Lung (tissue), 12 donors: Measurements from ENCODE around the gene PDCD7. TPM values are rescaled to one million over a fixed set of nuclear protein-coding genes. Genes with fewer than 3 reads are reported as not detected.

Source experiments
- ATAC-seq: fragments of 200-7000 bp; cut with Tn5 transposase; one replicate; pipeline ENCODE4 v1.9.1; 2020; ENCODE audit warnings: moderate number of reproducible peaks; ENCODE audit not compliant: insufficient read depth, low FRiP score
- DNase-seq, 3 donors: peaks; one replicate each; pipeline ENCODE4 v3.0.0-alpha.2; 2013 to 2017
- H3K27ac ChIP-seq, 2 donors: one replicate each; pipeline ENCODE4 v1.5.1; 2013; ENCODE audit warnings: mild to moderate bottlenecking in 2 of 2, moderate library complexity in 2 of 2, control low read depth in 1 of 2, inconsistent platforms in 1 of 2, low read depth in 1 of 2, low read length in 1 of 2
- H3K27me3 ChIP-seq, 3 donors: one replicate each; pipeline ENCODE4 v1.5.1; 2013; ENCODE audit warnings: low read length in 2 of 3; ENCODE audit not compliant: control insufficient read depth in 3 of 3, insufficient read depth in 3 of 3
- H3K36me3 ChIP-seq, 4 donors: one replicate each; pipeline ENCODE4 v1.5.1; 2013; ENCODE audit warnings: low read length in 4 of 4, mild to moderate bottlenecking in 1 of 4, moderate library complexity in 1 of 4; ENCODE audit not compliant: control insufficient read depth in 4 of 4, insufficient read depth in 4 of 4
- H3K4me1 ChIP-seq, 5 donors: one replicate each; pipeline ENCODE4 v1.5.1; 2013; ENCODE audit warnings: low read length in 5 of 5, mild to moderate bottlenecking in 2 of 5, moderate library complexity in 1 of 5; ENCODE audit not compliant: control insufficient read depth in 5 of 5, insufficient read depth in 5 of 5
- H3K4me3 ChIP-seq: one replicate; pipeline ENCODE4 v1.5.1; 2013; ENCODE audit warnings: mild to moderate bottlenecking, control low read depth, moderate library complexity
- H3K9ac ChIP-seq, 2 donors: one replicate each; pipeline ENCODE4 v1.5.1; 2013; ENCODE audit warnings: low read length in 2 of 2, control low read depth in 1 of 2; ENCODE audit not compliant: insufficient read depth in 1 of 2
- H3K9me3 ChIP-seq, 4 donors: one replicate each; pipeline ENCODE4 v1.5.1; 2013; ENCODE audit warnings: low read length in 3 of 4, mild to moderate bottlenecking in 1 of 4, moderate library complexity in 1 of 4; ENCODE audit not compliant: control insufficient read depth in 4 of 4, insufficient read depth in 3 of 4
- WGBS, 2 donors: extraction: QIAGEN DNeasy Blood & Tissue Kit; methylation state at CpG; one replicate each; pipeline ENCODE4 v1.1.7; 2013; 5-methylcytosine and 5-hydroxymethylcytosine counted together
- polyA plus RNA-seq, 2 donors: library from polyadenylated mRNA; stranded (reverse); fragments of 200-250 nt; gene quantifications; one replicate each; pipeline ENCODE4 v1.2.1, GENCODE V29; 2013
- total RNA-seq, 2 donors: library from RNA; depleted of rRNA in 1 of 2; stranded (reverse); fragments of >200 nt in 1 of 2; gene quantifications; one replicate each; pipeline ENCODE4 v1.2.1, GENCODE V29; 2014 to 2021
- TF ChIP-seq, protein P1 (sequence below): IDR thresholded peaks from 2 replicates; pipeline ENCODE4 v1.5.1; 2012; ENCODE audit warnings: mild to moderate bottlenecking; ENCODE audit errors: control extremely low read depth, extremely low read depth
- donor health status: control.
- donor health status: control.
- donor health status: Bipolar disorder and iron deficiency.
- donor health status: healthy.
- donor health status: DM: yes; HTN: yes; CAD: no.

The PDCD7 gene
- total and polyA plus RNA-seq, 4 donors = 8.8 to 21.7 (median 14.1) TPM

GRCh38 chr15:65081758-65082157 is 51.9 kb downstream of the PDCD7 start:
- ATAC-seq = no peak
- no peak overlapping the region for H3K9ac ChIP-seq
- TF ChIP-seq, protein P1, sequence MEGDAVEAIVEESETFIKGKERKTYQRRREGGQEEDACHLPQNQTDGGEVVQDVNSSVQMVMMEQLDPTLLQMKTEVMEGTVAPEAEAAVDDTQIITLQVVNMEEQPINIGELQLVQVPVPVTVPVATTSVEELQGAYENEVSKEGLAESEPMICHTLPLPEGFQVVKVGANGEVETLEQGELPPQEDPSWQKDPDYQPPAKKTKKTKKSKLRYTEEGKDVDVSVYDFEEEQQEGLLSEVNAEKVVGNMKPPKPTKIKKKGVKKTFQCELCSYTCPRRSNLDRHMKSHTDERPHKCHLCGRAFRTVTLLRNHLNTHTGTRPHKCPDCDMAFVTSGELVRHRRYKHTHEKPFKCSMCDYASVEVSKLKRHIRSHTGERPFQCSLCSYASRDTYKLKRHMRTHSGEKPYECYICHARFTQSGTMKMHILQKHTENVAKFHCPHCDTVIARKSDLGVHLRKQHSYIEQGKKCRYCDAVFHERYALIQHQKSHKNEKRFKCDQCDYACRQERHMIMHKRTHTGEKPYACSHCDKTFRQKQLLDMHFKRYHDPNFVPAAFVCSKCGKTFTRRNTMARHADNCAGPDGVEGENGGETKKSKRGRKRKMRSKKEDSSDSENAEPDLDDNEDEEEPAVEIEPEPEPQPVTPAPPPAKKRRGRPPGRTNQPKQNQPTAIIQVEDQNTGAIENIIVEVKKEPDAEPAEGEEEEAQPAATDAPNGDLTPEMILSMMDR = no peak
- peaks cover 10 to 70% (median 60%) of the 10 kb centered on the region in 5 donors for H3K4me1 ChIP-seq
- no peak overlapping the region for H3K4me3 ChIP-seq
- peaks cover 0 to 8% (median 0%) of the 10 kb centered on the region in 4 donors for H3K9me3 ChIP-seq
- 58 to 68% methylated on average over 5 of the region's 5 CpGs for WGBS, 2 donors
- DNase-seq = no peak
- peak overlapping the region; percentile 28 to 55 for H3K27ac ChIP-seq
- no peaks in the 10 kb centered on the region for H3K27me3 ChIP-seq
- no peaks in the 10 kb centered on the region for H3K36me3 ChIP-seq

DNA sequence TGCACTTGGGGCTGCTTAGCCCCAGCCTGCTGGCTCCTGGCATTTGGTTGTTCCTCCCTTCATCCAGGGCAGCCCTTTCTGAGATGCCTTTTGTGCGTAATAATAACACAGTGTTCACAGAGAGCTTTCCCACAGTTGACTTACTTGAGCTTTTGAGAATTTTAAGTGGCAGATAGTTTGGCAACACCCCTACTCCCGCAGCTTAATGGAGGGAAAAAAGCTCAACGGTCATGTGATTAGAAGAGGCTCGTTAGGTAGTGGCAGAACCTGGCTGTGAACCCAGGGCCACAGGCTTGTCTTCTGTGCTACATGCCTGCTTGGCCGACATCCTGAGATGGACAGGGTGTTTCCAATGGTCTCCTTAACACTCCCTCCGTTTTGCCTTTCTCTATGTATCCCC is 52.3 kb downstream of the PDCD7 start:
- Histone ChIP-seq H3K4me1 (peaks cover 10 to 67% (median 57%) of the 10 kb centered on the region in 5 donors), H3K36me3 (no peaks in the 10 kb centered on the region), H3K27ac (peak overlapping the region; percentile 28 to 55), H3K9me3 (peaks cover 0 to 8% (median 0%) of the 10 kb centered on the region in 4 donors), H3K27me3 (no peaks in the 10 kb centered on the region), H3K9ac (no peak overlapping the region), H3K4me3 (no peak overlapping the region)
- TF ChIP-seq, protein P1 = no peak
- DNase-seq (peak; percentile 38 to 80 (median 62)), ATAC-seq (no peak)
- WGBS, 2 donors = 52 to 69% methylated on average over 6 of the region's 6 CpGs

- TF ChIP-seq, protein P1 = no peak
- 93 to 94% methylated on average over 5 of the region's 5 CpGs for WGBS, 2 donors
- no peak overlapping the region for H3K27ac ChIP-seq
- peaks cover 0 to 8% (median 0%) of the 10 kb centered on the region in 4 donors for H3K9me3 ChIP-seq
- H3K36me3 ChIP-seq = no peaks in the 10 kb centered on the region
- no peak overlapping the region for H3K9ac ChIP-seq
- peaks cover 10 to 53% (median 41%) of the 10 kb centered on the region in 5 donors for H3K4me1 ChIP-seq
- ATAC-seq (no peak), DNase-seq (no peak)
- no peaks in the 10 kb centered on the region for H3K27me3 ChIP-seq
- H3K4me3 ChIP-seq = no peak overlapping the region
Observed at GRCh38 chr15:65079580-65079979, 54.0 kb downstream of the PDCD7 start.

DNA sequence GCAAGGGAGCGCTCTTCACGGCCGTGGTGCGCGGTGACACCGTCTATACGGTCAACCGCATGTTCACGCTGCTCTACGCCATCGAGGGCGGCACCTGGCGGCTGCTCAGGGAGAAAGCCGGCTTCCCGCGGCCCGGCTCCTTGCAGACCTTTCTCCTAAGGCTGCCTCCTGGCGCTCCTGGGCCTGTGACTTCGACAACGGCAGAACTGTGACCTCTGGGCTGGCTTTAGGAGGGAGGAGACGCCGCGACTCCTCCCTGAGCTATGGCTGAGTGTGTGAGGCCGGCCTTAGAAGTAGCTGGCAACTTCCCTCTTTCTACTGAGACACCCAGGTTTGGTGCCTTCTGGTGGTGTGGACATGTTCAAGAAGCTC is 55.6 kb downstream of the PDCD7 start:
- Histone ChIP-seq H3K9ac (no peak overlapping the region), H3K36me3 (no peaks in the 10 kb centered on the region), H3K9me3 (peaks cover 0 to 8% (median 0%) of the 10 kb centered on the region in 4 donors), H3K27ac (no peak overlapping the region), H3K27me3 (no peaks in the 10 kb centered on the region), H3K4me3 (no peak overlapping the region), H3K4me1 (peaks cover 10 to 43% (median 25%) of the 10 kb centered on the region in 5 donors)
- peak in 2 of 3 donors; percentile 61 to 70 for DNase-seq
- 17 to 27% methylated on average over 22 to 24 of the region's 24 CpGs for WGBS, 2 donors
- ATAC-seq = peak; percentile 48
- TF ChIP-seq, protein P1 = peak; percentile 23
